Skeletal muscle cell (primary cell): ENCODE data around the gene IL4I1.
"Not testable (repeated sequence)": the region's sequence is repeated elsewhere in the genome, so short reads cannot be mapped to it uniquely, and the experiment has no call there.

Experiments used
- DNase-seq: peaks from one replicate; pipeline ENCODE4 v3.0.0-alpha.2; 2010; ENCODE audit warnings: low read depth
- H3K4me3 ChIP-seq: 2 replicates; pipeline ENCODE4 v1.5.1; 2011; ENCODE audit warnings: low read depth, mild to moderate bottlenecking, control low read depth, low read length, moderate library complexity

The IL4I1 gene

GRCh38 chr19:49896863-49897621, at the start of gene IL4I1:
TSS of gene IL4I1 (minus strand) at chr19:49896887. CDS start at chr19:49896160, 727 bp downstream.
- H3K4me3 ChIP-seq, result no peak within 1 kb of the TSS
- DNase-seq, result no peak

- no peak overlapping the region for H3K4me3 ChIP-seq
- DNase-seq, result no peak
Observed at GRCh38 chr19:49946415-49946814, 49.7 kb upstream of the IL4I1 start.

DNA sequence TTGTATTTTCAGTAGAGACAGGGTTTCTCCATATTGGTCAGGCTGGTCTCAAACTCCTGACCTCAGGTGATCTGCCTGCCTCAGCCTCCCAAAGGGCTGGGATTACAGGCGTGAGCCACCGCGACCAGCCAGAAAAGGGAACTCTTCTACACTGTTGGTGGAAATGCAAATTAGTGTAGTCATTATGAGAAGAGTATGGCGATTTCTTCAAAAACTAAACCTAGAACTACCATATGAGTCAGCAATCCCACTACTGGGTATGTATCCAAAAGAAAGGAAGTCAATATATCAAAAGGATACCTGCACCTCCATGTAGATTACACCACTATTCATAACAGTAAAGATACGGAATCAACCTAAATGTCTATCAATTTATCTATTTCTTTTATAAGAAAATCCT, 47.9 kb upstream of the IL4I1 start:
- not testable (repeated sequence) for H3K4me3 ChIP-seq, DNase-seq

GRCh38 chr19:49940482-49940791, 43.8 kb upstream of the IL4I1 start:
- no peak for DNase-seq
- no peak overlapping the region for H3K4me3 ChIP-seq

- H3K4me3 ChIP-seq, result no peak overlapping the region
- no peak for DNase-seq
Observed at GRCh38 chr19:49939721-49940481, 43.2 kb upstream of the IL4I1 start.

DNA sequence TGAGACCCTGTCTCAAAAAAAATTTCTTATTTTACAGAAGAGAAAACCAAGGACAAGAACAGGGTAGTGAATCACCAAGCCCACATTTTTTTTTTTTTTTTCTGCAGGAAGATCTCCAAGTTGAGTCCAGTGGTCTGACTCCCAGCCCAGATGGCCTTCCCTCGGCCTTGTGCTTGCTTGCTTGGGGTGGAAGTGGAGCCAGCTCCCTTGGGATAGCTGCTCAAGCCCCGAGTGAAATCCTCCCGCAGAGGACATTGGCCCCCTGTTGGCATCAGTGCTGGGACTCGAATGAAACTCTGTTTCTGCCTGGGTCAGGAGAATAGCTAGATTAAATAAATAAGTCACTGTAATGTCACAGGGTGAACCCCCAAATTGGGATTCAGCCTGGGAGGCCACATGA, 42.0 kb upstream of the IL4I1 start:
- no peak for DNase-seq
- H3K4me3 ChIP-seq, result no peak overlapping the region

GRCh38 chr19:49937750-49938381, 41.2 kb upstream of the IL4I1 start:
- no peak for DNase-seq
- H3K4me3 ChIP-seq, result peak overlapping the region; percentile 6

DNA sequence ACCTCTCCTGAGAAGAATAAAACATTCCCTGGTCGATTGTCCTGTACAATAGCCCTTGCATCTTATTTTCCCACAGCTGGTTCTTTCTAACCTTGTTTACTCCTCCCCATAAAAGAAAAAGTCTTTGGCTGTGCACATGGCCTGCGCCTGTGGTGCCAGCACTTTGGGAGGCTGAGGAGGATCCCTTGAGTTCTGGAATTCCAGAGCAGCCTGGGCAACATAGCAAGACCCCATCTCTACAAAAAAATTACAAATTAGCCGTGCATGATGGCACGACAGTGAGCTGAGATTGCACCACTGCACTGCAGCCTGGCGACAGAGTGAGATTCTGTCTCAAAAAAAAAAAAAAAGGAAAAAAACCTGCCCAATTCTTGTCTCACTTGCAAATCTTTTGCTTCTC, 39.9 kb upstream of the IL4I1 start:
- H3K4me3 ChIP-seq, result no peak overlapping the region
- no peak for DNase-seq

DNA sequence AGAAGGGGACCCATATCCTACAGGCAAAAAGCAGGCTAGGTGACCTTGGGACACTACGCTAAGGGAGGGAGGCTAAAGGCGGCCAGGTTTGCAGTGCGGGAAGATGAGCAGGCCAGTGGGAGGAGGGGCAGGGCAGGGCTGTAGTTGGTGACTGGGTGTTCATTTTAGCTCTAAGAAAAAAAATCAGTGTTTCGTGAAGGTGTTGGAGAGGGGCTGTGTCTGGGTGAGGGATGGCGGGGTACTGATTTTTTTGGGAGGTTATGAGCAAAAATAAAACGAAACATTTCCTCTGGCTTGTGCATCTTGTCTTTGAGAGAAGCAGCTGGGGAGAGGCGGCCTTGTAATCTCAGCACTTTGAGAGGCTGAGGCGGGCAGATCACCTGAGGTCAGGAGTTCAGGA, 37.0 kb upstream of the IL4I1 start:
- DNase-seq, result no peak

DNA sequence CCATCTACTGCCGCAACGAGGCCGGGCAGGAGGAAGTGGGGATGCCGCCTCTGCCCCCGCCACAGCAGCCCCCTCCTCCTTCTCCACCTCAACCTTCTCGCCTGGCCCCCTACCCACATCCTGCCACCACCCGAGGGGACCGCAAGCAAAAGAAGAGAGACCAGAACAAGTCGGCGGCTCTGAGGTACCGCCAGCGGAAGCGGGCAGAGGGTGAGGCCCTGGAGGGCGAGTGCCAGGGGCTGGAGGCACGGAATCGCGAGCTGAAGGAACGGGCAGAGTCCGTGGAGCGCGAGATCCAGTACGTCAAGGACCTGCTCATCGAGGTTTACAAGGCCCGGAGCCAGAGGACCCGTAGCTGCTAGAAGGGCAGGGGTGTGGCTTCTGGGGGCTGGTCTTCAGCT, 36.0 kb upstream of the IL4I1 start:
- no peak for DNase-seq
- no peak overlapping the region for H3K4me3 ChIP-seq

More for the DNA sequence above, 37.0 kb upstream of the IL4I1 start:
- no peak overlapping the region for H3K4me3 ChIP-seq

DNA sequence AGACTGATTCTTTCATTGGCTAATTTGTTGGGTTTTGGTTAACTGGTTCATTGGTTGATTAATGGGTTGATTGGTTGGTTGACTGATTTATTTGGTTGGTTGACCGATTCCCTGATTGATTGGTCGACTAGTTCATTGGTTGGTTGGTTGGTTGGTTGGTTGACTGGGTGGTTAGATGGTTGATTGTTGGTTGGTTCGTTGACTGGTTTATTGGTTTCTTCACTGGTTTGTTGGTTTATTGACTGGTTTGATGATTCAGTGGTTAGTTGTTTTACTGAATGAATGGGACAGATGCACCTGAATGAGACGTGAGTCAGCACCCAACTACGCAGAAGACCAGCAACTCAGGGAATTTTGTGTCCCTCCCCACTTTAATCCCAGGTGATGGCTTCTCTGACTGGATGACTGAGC, 35.4 kb upstream of the IL4I1 start:
- DNase-seq, result no peak
- H3K4me3 ChIP-seq, result no peak overlapping the region

DNA sequence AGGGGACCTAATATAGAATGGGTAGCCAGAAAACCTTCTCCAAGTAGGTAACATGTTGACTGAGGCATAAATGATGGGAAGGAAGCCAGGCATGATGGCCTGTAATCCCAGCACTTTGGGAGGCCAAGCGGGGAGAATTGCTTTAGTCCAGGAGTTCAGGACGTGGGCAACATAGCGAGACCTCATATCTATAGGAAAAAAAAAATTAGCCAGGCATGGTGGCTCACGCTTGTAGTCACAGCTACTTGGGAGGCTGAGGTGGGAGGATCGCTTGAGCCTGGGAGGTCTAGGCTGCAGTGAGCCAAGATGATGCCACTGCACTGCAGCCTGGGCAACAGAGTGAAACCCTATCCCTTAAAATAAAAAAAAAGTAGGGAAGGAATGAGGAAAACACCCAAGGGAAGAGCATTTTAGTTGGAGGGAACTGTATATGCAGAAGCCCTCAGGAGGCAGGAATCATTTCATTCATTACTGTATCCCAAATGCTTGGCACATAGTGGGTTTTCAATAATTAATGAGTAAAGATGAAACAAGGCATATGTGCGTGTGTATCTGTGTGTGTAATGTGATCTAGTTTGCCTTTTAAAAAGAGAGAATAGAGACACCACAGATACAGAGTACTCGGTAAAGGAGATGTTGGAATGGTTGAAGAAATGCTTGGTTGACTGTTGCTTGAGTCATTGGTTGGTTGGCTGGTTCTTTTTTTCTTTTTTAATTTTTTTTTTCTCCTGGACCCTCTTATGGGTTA, 34.8 kb upstream of the IL4I1 start:
- H3K4me3 ChIP-seq, result peak overlapping the region; percentile 90

GRCh38 chr19:49930483-49931011, 33.9 kb upstream of the IL4I1 start:
- peak overlapping the region; percentile 90 for H3K4me3 ChIP-seq
- no peak for DNase-seq

More for the DNA sequence above, 34.8 kb upstream of the IL4I1 start:
- no peak for DNase-seq

GRCh38 chr19:49929611-49930482, 33.2 kb upstream of the IL4I1 start:
- DNase-seq, result peak; percentile 86
- H3K4me3 ChIP-seq, result peak overlapping the region; percentile 90

DNA sequence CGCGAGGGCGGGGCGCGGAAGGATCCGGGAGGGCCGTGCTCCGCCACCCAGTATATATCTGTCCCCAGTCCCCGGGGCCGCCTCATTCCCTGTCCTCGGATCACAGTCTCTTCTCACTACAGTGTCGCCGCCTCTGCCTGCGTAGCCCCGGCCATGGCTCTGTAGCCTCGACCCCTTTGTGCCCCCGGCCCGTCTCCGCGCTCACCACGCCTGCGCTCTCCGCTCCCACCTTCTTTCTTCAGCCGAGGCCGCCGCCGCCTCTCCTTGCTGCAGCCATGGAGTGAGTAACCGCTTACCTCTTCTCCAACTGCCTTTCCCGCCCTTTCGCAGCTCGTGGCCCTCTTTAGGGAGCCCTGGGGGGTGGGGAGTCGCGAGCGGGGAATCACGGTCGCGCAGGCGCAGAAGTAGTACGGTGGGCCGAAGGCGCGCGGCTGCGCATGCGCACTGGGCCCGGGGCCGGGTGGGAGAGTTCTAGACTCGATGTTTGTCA, 32.5 kb upstream of the IL4I1 start, which contains the start of the genes ATF5 and NUP62:
Gene ATF5 (plus strand): TSS at position 85 of the 490 bp plus-strand sequence. CDS start 1,646 bp downstream, outside the sequence.
Gene NUP62 (minus strand): TSS at position 384 of the 490 bp plus-strand sequence. CDS start 19,697 bp downstream, outside the sequence.
- DNase-seq, result no peak
- peak within 1 kb of the TSS; percentile 90 for H3K4me3 ChIP-seq

DNA sequence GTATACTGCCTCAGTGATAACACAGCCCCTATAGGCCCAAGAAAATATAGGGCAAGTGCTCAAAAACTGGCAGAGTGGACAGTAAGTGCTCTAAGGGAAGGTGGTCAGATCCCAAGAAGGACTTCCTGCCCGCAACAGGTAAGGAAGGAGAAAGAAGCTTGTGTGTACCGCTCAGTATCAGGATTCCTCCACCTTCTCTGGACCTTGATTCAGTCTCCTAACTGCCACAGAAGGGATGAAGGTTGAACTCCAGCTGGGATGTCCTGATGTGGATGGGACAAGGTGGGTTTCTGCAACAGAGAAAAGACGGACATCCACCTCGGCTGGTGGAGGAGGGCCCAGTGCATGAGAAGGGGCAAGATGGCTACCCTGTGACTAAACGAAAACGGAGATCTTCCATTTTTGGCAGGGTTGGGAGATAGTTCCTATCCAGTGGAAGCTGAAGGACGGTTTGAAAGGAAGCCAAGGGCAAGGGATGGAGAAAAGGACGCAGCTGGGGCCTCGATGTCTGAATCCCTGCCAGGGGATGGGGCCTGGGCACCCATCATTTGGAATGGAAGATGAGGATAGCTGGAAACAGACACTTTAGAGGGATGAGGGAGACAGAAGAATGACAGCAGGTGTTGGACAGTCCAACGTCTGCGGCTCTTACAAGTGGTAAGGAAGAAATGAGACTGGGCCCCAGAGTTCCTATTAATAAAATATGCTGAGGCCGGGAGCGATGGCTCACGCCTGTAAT, 31.0 kb upstream of the IL4I1 start:
- H3K4me3 ChIP-seq, result peak overlapping the region; percentile 90
- DNase-seq, result no peak

GRCh38 chr19:49926515-49926914, 29.8 kb upstream of the IL4I1 start:
- no peak overlapping the region for H3K4me3 ChIP-seq
- no peak for DNase-seq

DNA sequence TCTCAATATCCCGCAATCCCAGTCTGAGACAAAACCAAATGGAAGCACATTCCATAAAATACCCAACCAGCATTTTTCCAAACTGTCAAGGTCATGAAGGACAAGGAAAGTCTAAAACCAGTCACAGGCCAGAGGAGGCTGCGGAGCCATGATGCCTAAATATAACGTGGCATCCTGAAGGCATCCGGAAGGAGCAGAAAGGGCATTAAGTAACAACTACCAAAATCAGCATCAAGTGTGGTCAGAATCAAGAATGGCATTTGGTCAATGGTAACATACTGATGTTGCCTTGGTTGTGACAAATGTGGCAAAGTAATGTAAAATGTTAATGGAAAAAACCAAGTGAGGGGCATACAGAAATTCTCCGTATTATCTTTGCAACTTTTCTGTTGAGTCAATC, 28.8 kb upstream of the IL4I1 start:
- no peak overlapping the region for H3K4me3 ChIP-seq
- DNase-seq, result no peak
